Liver (tissue), 3 donors: ENCODE measurements around the gene IQCE.

Source experiments
- EGR1 ChIP-seq, 2 donors: IDR thresholded peaks; 2 replicates each; pipeline ENCODE4 v1.6.1; 2016 to 2018; ENCODE audit warnings: antibody characterized with exemption in 2 of 2, low read depth in 2 of 2
- FOXA1 ChIP-seq: IDR thresholded peaks from 2 replicates; pipeline ENCODE4 v1.6.1; 2016; ENCODE audit warnings: antibody characterized with exemption
- GABPA ChIP-seq, 2 donors: IDR thresholded peaks in 1 of 2; conservative IDR thresholded peaks in 1 of 2; 2 replicates each; pipeline ENCODE4 v1.6.1; 2016; ENCODE audit warnings: antibody characterized with exemption in 2 of 2, mild to moderate bottlenecking in 1 of 2, moderate library complexity in 1 of 2
- HNF4G ChIP-seq: IDR thresholded peaks from 2 replicates; pipeline ENCODE4 v1.6.1; 2016; ENCODE audit warnings: antibody characterized with exemption
- JUND ChIP-seq, 2 donors: IDR thresholded peaks; 2 replicates each; pipeline ENCODE4 v1.6.1; 2016; ENCODE audit warnings: antibody characterized with exemption in 2 of 2
- RAD21 ChIP-seq, 2 donors: IDR thresholded peaks; 2 replicates each; pipeline ENCODE4 v1.6.1; 2016; ENCODE audit warnings: antibody characterized with exemption in 2 of 2, mild to moderate bottlenecking in 2 of 2
- RXRA ChIP-seq, 2 donors: IDR thresholded peaks; 2 replicates each; pipeline ENCODE4 v1.6.1; 2017 to 2018; ENCODE audit warnings: antibody characterized with exemption in 2 of 2, mild to moderate bottlenecking in 1 of 2
- SP1 ChIP-seq: IDR thresholded peaks from 2 replicates; pipeline ENCODE4 v1.6.1; 2018; ENCODE audit warnings: antibody characterized with exemption, mild to moderate bottlenecking
- TAF1 ChIP-seq: conservative IDR thresholded peaks from 2 replicates; pipeline ENCODE4 v1.6.1; 2016; ENCODE audit warnings: antibody characterized with exemption, mild to moderate bottlenecking
- TF ChIP-seq, protein P1 (sequence below): fragments of 150-350 bp; IDR thresholded peaks from 2 replicates; pipeline ENCODE4 v1.5.1; 2017; ENCODE audit warnings: improper control_type of control experiment, low read depth, low read length; ENCODE audit not compliant: missing input control
- TF ChIP-seq, protein P2 (sequence below): IDR thresholded peaks from 2 replicates; pipeline ENCODE4 v1.6.1; 2016; ENCODE audit warnings: antibody characterized with exemption, mild to moderate bottlenecking
- TF ChIP-seq, protein P3 (sequence below): IDR thresholded peaks from 2 replicates; pipeline ENCODE4 v1.6.1; 2016; ENCODE audit warnings: antibody characterized with exemption
- TF ChIP-seq, protein P4 (sequence below): IDR thresholded peaks from 2 replicates; pipeline ENCODE4 v1.6.1; 2016; ENCODE audit warnings: antibody characterized with exemption
- donor health status: healthy.
- donor health status: healthy.

DNA sequence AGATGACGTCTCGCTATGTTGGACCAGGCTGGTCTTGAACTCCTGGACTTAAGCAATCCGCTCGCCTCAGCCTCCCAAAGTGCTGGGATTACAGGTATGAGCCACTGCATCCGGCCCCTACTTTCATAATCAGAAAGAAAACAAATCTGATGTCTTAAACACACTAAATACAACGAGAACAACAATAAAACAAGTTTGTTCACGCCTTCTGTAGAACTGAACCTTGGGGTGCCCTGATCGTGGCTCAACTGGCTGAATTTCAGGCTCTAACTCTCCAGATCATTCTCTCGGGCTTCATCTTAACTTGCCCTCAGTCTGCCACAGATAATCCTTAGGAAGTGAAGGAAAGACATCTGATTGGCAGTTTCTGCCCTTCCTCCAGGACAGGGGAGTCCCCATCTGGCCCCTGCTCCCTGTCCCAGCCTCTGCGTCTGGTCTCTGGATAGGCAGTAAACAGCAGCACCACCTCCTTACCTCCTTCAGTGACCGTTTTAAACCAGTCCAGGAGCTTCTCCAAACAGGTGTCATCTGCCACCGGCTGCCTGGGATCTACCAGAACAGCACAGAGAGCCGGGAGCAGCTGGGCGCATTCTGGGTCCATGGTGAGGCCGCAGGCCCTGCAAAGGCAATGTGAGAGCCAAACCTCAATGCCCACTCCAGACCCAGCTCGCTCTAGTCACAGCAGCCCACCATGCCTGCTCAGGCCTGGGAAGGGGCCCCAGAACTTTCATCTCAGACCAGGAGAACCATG lies 4.8 kb upstream of the IQCE start:
- TF ChIP-seq HNF4G = no peak
- TF ChIP-seq, protein P1, sequence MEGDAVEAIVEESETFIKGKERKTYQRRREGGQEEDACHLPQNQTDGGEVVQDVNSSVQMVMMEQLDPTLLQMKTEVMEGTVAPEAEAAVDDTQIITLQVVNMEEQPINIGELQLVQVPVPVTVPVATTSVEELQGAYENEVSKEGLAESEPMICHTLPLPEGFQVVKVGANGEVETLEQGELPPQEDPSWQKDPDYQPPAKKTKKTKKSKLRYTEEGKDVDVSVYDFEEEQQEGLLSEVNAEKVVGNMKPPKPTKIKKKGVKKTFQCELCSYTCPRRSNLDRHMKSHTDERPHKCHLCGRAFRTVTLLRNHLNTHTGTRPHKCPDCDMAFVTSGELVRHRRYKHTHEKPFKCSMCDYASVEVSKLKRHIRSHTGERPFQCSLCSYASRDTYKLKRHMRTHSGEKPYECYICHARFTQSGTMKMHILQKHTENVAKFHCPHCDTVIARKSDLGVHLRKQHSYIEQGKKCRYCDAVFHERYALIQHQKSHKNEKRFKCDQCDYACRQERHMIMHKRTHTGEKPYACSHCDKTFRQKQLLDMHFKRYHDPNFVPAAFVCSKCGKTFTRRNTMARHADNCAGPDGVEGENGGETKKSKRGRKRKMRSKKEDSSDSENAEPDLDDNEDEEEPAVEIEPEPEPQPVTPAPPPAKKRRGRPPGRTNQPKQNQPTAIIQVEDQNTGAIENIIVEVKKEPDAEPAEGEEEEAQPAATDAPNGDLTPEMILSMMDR = no peak
- TF ChIP-seq, protein P2, sequence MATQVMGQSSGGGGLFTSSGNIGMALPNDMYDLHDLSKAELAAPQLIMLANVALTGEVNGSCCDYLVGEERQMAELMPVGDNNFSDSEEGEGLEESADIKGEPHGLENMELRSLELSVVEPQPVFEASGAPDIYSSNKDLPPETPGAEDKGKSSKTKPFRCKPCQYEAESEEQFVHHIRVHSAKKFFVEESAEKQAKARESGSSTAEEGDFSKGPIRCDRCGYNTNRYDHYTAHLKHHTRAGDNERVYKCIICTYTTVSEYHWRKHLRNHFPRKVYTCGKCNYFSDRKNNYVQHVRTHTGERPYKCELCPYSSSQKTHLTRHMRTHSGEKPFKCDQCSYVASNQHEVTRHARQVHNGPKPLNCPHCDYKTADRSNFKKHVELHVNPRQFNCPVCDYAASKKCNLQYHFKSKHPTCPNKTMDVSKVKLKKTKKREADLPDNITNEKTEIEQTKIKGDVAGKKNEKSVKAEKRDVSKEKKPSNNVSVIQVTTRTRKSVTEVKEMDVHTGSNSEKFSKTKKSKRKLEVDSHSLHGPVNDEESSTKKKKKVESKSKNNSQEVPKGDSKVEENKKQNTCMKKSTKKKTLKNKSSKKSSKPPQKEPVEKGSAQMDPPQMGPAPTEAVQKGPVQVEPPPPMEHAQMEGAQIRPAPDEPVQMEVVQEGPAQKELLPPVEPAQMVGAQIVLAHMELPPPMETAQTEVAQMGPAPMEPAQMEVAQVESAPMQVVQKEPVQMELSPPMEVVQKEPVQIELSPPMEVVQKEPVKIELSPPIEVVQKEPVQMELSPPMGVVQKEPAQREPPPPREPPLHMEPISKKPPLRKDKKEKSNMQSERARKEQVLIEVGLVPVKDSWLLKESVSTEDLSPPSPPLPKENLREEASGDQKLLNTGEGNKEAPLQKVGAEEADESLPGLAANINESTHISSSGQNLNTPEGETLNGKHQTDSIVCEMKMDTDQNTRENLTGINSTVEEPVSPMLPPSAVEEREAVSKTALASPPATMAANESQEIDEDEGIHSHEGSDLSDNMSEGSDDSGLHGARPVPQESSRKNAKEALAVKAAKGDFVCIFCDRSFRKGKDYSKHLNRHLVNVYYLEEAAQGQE = no peak
- TF ChIP-seq RXRA (IDR thresholded peaks at IDR 0.05) = no peak
- TF ChIP-seq GABPA (IDR thresholded peaks at IDR 0.05 in 1 of 2, conservative IDR thresholded peaks at IDR 0.05 in 1 of 2) = no peak
- TF ChIP-seq RAD21 (IDR thresholded peaks at IDR 0.05) = no peak
- TF ChIP-seq, protein P3, sequence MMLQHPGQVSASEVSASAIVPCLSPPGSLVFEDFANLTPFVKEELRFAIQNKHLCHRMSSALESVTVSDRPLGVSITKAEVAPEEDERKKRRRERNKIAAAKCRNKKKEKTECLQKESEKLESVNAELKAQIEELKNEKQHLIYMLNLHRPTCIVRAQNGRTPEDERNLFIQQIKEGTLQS = no peak
- no peak for TF ChIP-seq EGR1 (IDR thresholded peaks at IDR 0.05; ENCODE audit: low read depth in 2 of 2)
- TF ChIP-seq TAF1 = no peak
- no peak for TF ChIP-seq JUND (IDR thresholded peaks at IDR 0.05)
- TF ChIP-seq FOXA1 = no peak
- TF ChIP-seq, protein P4, sequence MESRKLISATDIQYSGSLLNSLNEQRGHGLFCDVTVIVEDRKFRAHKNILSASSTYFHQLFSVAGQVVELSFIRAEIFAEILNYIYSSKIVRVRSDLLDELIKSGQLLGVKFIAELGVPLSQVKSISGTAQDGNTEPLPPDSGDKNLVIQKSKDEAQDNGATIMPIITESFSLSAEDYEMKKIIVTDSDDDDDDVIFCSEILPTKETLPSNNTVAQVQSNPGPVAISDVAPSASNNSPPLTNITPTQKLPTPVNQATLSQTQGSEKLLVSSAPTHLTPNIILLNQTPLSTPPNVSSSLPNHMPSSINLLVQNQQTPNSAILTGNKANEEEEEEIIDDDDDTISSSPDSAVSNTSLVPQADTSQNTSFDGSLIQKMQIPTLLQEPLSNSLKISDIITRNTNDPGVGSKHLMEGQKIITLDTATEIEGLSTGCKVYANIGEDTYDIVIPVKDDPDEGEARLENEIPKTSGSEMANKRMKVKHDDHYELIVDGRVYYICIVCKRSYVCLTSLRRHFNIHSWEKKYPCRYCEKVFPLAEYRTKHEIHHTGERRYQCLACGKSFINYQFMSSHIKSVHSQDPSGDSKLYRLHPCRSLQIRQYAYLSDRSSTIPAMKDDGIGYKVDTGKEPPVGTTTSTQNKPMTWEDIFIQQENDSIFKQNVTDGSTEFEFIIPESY = no peak
- TF ChIP-seq SP1 = no peak
